Activated CD4-positive, alpha-beta memory T cell treated with anti-CD3 and anti-CD28 coated beads, Interleukin-2, amount 10 ng/mL, durations not matched to agents 7 days and 5 days (primary cell): ENCODE results near the gene DCN. TPM values are rescaled to one million over a fixed set of nuclear protein-coding genes. Genes with fewer than 3 reads are reported as not detected.
"Not testable (repeated sequence)": the region's sequence is repeated elsewhere in the genome, so short reads cannot be mapped to it uniquely, and the experiment has no call there.

Experiments used
- CTCF ChIA-PET: fragments of 350-600 bp; sonication (Branson Sonifier 250); formaldehyde crosslinking; loops from one replicate; lab custom pipeline; 2021; ENCODE audit warnings: antibody characterized with exemption, inconsistent platforms; lab: Charles Lee
- POLR2A ChIA-PET: fragments of 350-600 bp; sonication (Branson Sonifier 250); formaldehyde crosslinking; loops from one replicate; lab custom pipeline; 2021; ENCODE audit warnings: antibody characterized with exemption; lab: Charles Lee
- DNase-seq: peaks from one replicate; pipeline ENCODE4 v3.0.0-alpha.2; 2020
- H3K27ac Mint-ChIP-seq: one replicate; pipeline ENCODE4 v1.8.0; 2021; ENCODE audit warnings: mild to moderate bottlenecking, mixed read lengths
- H3K27me3 Mint-ChIP-seq: one replicate; pipeline ENCODE4 v1.8.0; 2021; ENCODE audit warnings: mixed read lengths
- H3K36me3 Mint-ChIP-seq: one replicate; pipeline ENCODE4 v1.8.0; 2021; ENCODE audit warnings: low read depth, mixed read lengths
- H3K4me1 Mint-ChIP-seq: one replicate; pipeline ENCODE4 v1.8.0; 2021; ENCODE audit warnings: mixed read lengths
- H3K4me3 Mint-ChIP-seq: one replicate; pipeline ENCODE4 v1.8.0; 2021; ENCODE audit warnings: mild to moderate bottlenecking, mixed read lengths
- H3K9me3 Mint-ChIP-seq: one replicate; pipeline ENCODE4 v1.8.0; 2021; ENCODE audit warnings: mixed read lengths
- total RNA-seq, 2 experiments: library from RNA; stranded (reverse); gene quantifications; one replicate each; pipeline ENCODE4 v1.2.3, GENCODE V29; 2021

DCN gene
- total RNA-seq, 2 experiments from 2014 or later = not detected

DNA sequence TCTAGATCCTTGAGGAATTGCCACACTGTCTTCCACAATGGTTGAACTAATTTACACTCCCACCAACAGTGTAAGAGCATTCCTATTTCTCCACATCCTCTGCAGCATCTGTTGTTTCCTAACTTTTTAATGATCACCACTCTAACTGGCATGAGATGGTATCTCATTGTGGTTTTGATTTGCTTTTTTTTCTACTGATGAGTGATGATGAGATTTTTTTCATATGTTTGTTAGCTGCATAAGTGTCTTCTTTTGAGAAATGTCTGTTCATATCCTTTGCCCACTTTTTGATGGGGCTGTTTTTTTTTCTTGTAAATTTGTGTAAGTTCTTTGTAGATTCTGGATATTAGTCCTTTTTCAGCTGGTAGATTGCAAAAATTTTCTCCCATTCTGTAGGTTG is 24.7 kb upstream of the DCN start:
- H3K27me3 Mint-ChIP-seq, H3K36me3 Mint-ChIP-seq, H3K27ac Mint-ChIP-seq, POLR2A ChIA-PET, H3K9me3 Mint-ChIP-seq, H3K4me3 Mint-ChIP-seq, CTCF ChIA-PET, DNase-seq, H3K4me1 Mint-ChIP-seq: not testable (repeated sequence)

DNA sequence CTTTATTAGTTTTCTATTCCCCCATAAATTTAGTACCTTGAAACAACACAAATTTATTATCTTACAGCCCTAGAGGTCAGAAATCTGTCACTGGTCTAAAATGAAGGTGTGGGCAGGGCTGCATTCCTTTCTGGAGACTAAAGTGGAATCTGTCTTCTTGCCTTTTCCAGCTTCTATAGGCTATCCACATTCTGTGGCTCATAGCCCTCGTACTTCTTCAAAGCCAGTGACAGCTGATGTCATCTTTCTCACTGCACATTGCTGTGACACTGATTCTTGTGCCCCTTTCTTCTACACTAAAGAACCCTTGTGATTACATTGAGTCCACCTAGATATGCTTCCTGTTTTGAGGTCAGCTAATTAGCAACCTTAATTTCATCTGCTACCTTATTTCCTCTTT is 23.2 kb upstream of the DCN start:
- Mint-ChIP-seq H3K9me3 (no peaks in the 10 kb centered on the region), H3K36me3 (no peaks in the 10 kb centered on the region), H3K4me1 (no peaks in the 10 kb centered on the region), H3K4me3 (no peak overlapping the region), H3K27ac (no peak overlapping the region), H3K27me3 (no peaks in the 10 kb centered on the region)
- no peak for DNase-seq
- ChIA-PET POLR2A (no interaction called here), CTCF (no interaction called here)

DNA sequence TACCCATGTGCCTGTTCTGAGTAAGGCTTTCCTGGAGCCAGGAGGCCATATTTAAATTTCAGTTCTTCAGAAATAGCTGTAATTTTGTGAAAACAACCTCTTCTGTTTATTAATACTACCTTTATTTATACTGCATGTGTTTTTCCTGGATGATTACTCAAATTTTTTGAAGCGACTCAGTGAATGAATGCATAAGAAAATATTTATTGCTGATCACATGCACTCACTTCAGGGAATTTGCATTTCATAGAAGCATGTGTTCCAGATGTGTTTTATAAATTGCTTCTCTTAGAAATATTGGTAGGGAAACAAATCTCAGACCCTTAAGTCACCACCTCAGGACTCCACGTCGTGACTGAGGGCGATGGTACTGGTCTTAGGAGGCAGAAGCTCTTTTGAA is 21.8 kb upstream of the DCN start:
- Mint-ChIP-seq H3K9me3 (no peaks in the 10 kb centered on the region), H3K4me1 (no peaks in the 10 kb centered on the region), H3K36me3 (no peaks in the 10 kb centered on the region), H3K27me3 (no peaks in the 10 kb centered on the region), H3K27ac (no peak overlapping the region), H3K4me3 (no peak overlapping the region)
- ChIA-PET CTCF (no interaction called here), POLR2A (no interaction called here)
- DNase-seq = no peak

DNA sequence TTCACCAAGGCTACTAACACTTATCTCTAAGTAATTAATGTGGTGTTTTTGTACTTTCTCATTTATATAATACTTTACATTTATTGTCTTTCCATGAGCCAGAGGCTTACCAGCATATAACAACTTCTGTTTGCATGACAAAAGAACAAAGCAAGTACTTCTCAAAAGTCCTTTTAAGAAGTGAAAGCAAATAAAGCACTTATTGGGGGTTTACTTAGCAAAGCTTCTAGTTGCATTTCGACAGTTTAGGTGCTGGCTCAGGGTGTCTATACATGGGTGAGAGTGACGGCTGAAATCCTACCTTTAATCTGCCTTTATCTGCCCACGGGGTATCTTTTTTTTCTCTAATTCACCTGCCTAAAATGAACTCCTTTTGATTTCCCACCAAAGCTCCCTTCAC is 21.0 kb upstream of the DCN start:
- DNase-seq = no peak
- Mint-ChIP-seq H3K4me3 (no peak overlapping the region), H3K4me1 (no peaks in the 10 kb centered on the region), H3K9me3 (no peaks in the 10 kb centered on the region), H3K36me3 (no peaks in the 10 kb centered on the region), H3K27me3 (no peaks in the 10 kb centered on the region), H3K27ac (no peak overlapping the region)
- ChIA-PET POLR2A (no interaction called here), CTCF (no interaction called here)

DNA sequence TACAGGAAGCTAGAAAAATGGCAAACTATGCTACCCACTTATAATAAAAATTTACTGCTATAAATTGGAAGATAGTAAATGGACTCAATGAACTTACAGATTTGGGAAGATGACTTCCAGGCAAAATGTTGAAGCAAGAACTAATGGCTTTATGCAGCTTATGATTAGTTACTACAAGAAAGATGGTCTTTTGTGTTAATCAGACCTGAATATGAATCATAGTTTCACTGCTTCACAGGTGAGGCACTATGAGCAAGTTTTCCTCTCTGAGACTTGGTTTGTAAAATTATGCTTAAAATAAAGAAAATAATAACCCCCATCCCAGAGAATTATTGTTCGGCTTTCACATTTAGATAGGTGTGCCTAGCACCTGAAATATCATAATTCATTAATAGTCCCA is 19.8 kb upstream of the DCN start:
- Mint-ChIP-seq H3K4me3 (no peak overlapping the region), H3K4me1 (no peaks in the 10 kb centered on the region), H3K27me3 (no peaks in the 10 kb centered on the region), H3K9me3 (no peaks in the 10 kb centered on the region), H3K36me3 (no peaks in the 10 kb centered on the region), H3K27ac (no peak overlapping the region)
- ChIA-PET POLR2A (no interaction called here), CTCF (no interaction called here)
- no peak for DNase-seq

DNA sequence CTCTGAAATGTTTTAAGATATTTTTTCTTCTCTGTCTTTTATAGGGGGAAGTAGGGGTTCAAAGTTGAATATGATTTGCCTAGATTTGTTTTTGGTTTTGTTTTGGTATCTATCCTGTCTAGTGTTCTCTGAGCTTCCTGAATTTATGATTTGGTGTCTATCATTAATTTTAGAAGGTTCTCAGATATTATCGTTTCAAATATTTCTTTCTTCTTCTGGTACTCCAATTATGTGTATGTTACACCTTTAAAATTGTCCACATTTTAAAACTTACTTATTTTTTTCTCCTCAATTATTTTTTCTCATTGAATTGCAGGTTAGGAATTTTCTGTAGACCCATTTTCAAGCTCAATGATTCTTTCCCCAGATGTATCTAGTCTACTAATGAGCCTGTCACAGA is 13.8 kb upstream of the DCN start:
- no peaks in the 10 kb centered on the region for H3K9me3 Mint-ChIP-seq
- H3K27ac Mint-ChIP-seq = no peak overlapping the region
- no peaks in the 10 kb centered on the region for H3K27me3 Mint-ChIP-seq
- no peak overlapping the region for H3K4me3 Mint-ChIP-seq
- ChIA-PET CTCF (no interaction called here), POLR2A (no interaction called here)
- no peak for DNase-seq
- no peaks in the 10 kb centered on the region for H3K36me3 Mint-ChIP-seq
- no peaks in the 10 kb centered on the region for H3K4me1 Mint-ChIP-seq

DNA sequence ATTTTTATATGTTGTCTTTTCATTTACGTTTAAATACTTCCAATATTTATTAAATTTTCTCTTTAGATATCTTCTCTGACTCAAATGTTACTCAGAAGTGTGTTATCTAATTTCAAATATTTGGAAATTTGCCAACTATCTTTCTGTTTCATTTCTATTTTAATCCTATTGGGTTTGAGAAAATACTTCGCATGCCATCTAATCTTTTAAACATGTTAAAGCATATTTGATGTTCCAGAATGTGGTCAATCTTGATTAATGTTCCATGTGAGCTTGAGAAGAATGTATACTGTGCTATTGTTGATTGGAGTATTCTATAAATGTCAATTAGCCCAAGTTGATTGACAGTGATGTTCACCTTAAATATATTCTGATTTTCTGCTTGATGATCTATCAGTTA is 11.9 kb upstream of the DCN start:
- Mint-ChIP-seq H3K36me3 (no peaks in the 10 kb centered on the region), H3K9me3 (no peaks in the 10 kb centered on the region), H3K4me3 (no peak overlapping the region), H3K27me3 (no peaks in the 10 kb centered on the region), H3K4me1 (no peaks in the 10 kb centered on the region), H3K27ac (no peak overlapping the region)
- ChIA-PET POLR2A (no interaction called here), CTCF (no interaction called here)
- DNase-seq = no peak

DNA sequence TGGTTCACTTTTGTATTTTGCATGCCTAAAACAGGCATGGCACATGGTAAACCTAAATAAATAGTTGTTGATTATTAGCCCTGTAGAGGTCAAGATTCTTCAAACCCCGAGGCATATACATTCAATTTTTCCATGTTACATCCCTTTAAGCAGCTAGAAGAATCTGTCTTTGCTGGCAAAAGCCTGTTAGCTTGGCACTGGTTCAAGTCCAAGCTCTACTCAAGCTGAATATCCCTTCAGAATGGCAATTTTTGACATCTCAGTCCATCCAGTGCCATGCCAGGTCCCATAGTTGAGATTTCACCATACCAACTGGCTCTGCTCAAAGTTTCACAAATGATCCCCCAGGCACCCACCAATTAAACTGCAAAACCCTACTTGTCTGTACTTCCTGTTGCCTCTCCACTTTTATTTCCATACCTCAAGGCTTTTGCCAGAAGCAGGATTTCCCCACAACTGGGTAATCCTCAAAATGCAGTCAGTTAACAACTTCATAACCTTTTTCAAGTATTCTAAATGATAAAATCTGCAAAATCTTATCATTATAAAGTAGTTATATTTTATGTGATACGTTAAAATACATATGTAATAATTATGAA is 9.0 kb upstream of the DCN start:
- no peaks in the 10 kb centered on the region for H3K36me3 Mint-ChIP-seq
- H3K4me1 Mint-ChIP-seq = no peaks in the 10 kb centered on the region
- DNase-seq = no peak
- no peaks in the 10 kb centered on the region for H3K9me3 Mint-ChIP-seq
- POLR2A ChIA-PET = no interaction called here
- CTCF ChIA-PET = no interaction called here
- H3K27ac Mint-ChIP-seq = no peak overlapping the region
- no peak overlapping the region for H3K4me3 Mint-ChIP-seq
- H3K27me3 Mint-ChIP-seq = no peaks in the 10 kb centered on the region

DNA sequence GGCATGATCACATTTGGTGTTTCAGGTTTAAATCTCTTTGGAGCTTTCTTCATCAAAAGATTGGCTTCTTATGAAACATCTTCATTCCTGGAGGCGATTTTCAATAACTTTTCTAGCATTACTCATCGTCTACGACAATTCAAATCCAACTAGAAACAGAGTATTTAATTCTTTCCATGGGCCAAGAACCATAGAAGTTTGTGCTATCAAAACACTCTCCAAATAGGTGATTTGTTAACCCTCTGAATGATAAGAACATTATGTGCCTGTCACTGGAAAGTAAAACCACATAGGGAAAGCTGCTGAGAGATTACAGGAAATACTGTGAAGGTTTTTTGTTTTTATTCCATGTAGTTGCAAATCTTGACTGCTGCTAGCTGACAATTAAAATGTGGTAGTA is 6.9 kb upstream of the DCN start:
- ChIA-PET CTCF (no interaction called here), POLR2A (no interaction called here)
- Mint-ChIP-seq H3K27ac (no peak overlapping the region), H3K36me3 (no peaks in the 10 kb centered on the region), H3K4me3 (no peak overlapping the region), H3K27me3 (no peaks in the 10 kb centered on the region), H3K4me1 (no peaks in the 10 kb centered on the region), H3K9me3 (no peaks in the 10 kb centered on the region)
- DNase-seq = no peak

DNA sequence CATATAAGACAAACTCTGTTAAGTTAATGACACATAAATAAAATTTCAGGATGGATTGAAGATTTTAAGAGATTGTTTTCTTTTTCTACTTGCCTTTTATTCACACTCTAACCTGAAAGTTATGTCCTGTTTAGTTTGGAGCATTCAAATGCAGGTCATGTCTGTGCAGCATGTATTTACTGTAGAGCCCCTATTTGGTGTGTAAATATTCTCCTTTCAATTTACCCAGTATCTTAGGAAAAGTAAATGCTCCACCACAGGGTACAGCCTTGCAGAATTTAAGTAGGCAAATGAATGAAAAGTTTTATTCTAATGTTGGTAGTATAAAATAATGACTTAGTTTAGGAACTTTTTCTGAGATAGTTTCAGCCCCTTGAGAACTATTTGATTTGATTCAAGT is 6.2 kb upstream of the DCN start:
- Mint-ChIP-seq H3K27me3 (no peaks in the 10 kb centered on the region), H3K4me3 (no peak overlapping the region), H3K4me1 (no peaks in the 10 kb centered on the region), H3K36me3 (no peaks in the 10 kb centered on the region), H3K9me3 (no peaks in the 10 kb centered on the region), H3K27ac (no peak overlapping the region)
- ChIA-PET CTCF (no interaction called here), POLR2A (no interaction called here)
- DNase-seq = no peak

DNA sequence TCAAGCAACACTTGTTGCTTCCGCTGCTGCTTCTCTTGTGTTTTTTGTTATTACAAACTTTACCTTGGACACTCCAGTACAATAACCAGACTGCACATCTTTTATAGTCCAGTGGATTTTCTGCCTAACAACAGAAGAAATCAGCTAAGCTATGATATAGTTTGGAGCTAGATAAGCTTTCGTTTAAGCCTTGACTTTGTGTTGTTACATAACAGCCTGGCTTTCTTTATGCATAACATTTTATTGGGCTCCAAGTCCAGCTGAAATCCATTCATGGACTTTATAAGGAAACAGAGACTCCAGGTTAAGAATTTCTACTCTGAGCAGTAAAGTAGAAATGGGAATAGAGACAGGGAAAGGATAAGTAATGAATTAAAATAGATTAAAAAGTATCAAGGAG is 3.5 kb upstream of the DCN start:
- ChIA-PET POLR2A (no interaction called here), CTCF (no interaction called here)
- no peaks in the 10 kb centered on the region for H3K27me3 Mint-ChIP-seq
- no peak overlapping the region for H3K4me3 Mint-ChIP-seq
- H3K4me1 Mint-ChIP-seq = no peaks in the 10 kb centered on the region
- no peaks in the 10 kb centered on the region for H3K36me3 Mint-ChIP-seq
- H3K9me3 Mint-ChIP-seq = no peaks in the 10 kb centered on the region
- DNase-seq = no peak
- no peak overlapping the region for H3K27ac Mint-ChIP-seq

DNA sequence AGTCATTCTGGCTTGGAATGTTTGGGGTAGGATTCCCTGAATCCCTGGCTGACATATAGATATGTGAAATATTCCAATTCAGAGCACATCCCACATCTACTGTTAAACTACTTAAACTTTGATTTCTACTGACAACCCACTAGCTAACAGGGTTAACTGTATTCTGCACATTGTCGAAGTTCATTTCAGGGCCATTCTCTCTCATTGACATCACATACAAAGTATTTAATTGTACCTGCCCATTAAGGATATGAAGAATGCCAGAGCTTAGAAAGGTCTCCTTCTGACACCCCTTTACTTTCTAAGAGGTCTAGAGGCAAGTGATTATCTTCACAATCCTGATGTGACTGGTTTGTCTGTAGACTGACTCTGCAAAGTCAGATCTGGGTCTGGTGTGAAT is 2.8 kb upstream of the DCN start:
- DNase-seq = no peak
- no peaks in the 10 kb centered on the region for H3K27me3 Mint-ChIP-seq
- H3K27ac Mint-ChIP-seq = no peak overlapping the region
- CTCF ChIA-PET = no interaction called here
- H3K36me3 Mint-ChIP-seq = no peaks in the 10 kb centered on the region
- POLR2A ChIA-PET = no interaction called here
- H3K9me3 Mint-ChIP-seq = no peaks in the 10 kb centered on the region
- H3K4me1 Mint-ChIP-seq = no peaks in the 10 kb centered on the region
- no peak overlapping the region for H3K4me3 Mint-ChIP-seq

DNA sequence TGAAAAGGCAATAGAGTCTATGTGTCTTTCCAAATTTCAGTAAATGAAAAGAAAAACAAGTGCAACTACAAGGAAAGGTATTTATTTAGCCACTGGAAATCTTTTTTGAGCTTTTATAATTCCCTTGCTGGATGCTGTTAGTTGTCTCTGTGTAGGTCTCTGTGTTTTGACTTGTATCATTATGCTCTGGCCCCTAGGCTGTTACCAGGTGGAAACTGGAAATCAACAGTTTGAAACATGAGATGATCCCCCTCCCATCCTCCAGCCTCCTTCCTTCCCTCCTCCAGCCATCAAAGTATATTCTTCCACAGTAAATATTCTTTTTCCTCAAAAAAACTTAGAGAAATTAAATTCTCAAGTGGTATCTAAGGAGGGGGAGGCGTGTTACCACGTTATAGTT is 934 bp upstream of the DCN start:
- Mint-ChIP-seq H3K9me3 (no peaks in the 10 kb centered on the region), H3K36me3 (no peaks in the 10 kb centered on the region), H3K27ac (no peak overlapping the region), H3K4me3 (no peak overlapping the region), H3K4me1 (no peaks in the 10 kb centered on the region), H3K27me3 (no peaks in the 10 kb centered on the region)
- ChIA-PET CTCF (no interaction called here), POLR2A (no interaction called here)
- DNase-seq = no peak

DNA sequence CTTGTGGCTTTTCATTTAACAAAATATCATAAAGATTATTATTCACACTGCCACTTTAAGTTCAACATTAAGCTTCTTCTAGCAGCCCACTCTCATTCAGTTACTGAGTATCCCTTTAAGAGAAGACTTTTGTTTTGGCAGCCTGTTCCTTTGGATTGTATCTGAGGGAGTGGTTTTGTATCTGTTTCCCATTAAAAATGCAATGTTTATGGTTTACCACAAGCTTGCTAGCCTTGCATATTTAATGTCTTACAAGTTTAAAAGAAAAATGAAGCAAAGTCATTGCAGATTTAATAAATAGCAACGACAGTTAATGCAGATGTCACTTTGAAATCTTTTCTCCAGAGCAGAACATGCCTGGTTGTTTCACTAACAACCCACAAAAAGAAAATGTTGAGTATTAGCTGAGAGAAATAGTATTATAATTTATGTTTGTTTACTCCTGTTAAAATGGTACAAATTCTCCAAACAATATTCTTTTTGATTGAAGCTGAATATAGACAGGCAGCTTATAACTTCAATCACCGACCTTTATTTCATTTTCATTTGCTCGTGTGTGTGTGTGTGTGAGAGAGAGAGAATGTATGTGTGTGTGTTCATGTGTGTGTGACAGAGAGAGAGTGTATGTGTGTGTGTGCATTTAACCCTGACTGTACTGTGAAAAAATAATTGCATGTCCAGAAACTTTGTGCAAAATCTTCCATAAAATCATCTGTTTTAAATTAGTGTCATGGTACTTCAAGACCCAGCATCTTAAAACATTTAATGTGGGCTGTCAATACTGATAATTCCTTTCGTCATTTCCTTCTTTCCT is 1.8 kb downstream of the DCN start:
- Mint-ChIP-seq H3K4me1 (no peaks in the 10 kb centered on the region), H3K36me3 (no peaks in the 10 kb centered on the region), H3K9me3 (no peaks in the 10 kb centered on the region), H3K27me3 (no peaks in the 10 kb centered on the region), H3K27ac (no peak overlapping the region), H3K4me3 (no peak overlapping the region)
- CTCF ChIA-PET = no interaction called here
- POLR2A ChIA-PET = no interaction called here
- DNase-seq = no peak
